GM12878 (cell line): Measurements from ENCODE around the gene DGKI. TPM values are rescaled to one million over a fixed set of nuclear protein-coding genes. Genes with fewer than 3 reads are reported as not detected.
A peak's percentile ranks its signal among the peaks of the same experiment; 100 is the strongest.

Source experiments
- ATAC-seq: fragments of 200-7000 bp; cut with Tn5 transposase; 3 replicates; pipeline ENCODE4 v1.9.1; 2020; ENCODE audit warnings: mild to moderate bottlenecking, moderate library complexity
- BruUV-seq: library from RNA; stranded (reverse); fragments of 400-500 nt; replicated peaks from 2 replicates; lab custom pipeline; 2021; lab: Mats Ljungman, UMichigan
- CTCF ChIA-PET: fragments of 300-600 bp; sonication (Branson Sonifier 250); formaldehyde crosslinking; extraction: SDS; loops from one replicate; lab custom pipeline; 2021; ENCODE audit warnings: inconsistent platforms; lab: Yijun Ruan, JAX
- POLR2A ChIA-PET: fragments of 350-600 bp; formaldehyde crosslinking; extraction: SDS; loops from one replicate; lab custom pipeline; 2021; ENCODE audit warnings: inconsistent platforms; lab: Charles Lee
- RAD21 ChIA-PET: fragments of 300-600 bp; sonication (Branson Sonifier 250); formaldehyde crosslinking; loops from one replicate; lab custom pipeline; 2023; ENCODE audit warnings: antibody characterized with exemption; ENCODE audit not compliant: unreplicated experiment; lab: Charles Lee
- SMC1A ChIA-PET: fragments of 300-600 bp; sonication (Branson Sonifier 250); formaldehyde crosslinking; loops from one replicate; lab custom pipeline; 2023; ENCODE audit not compliant: unreplicated experiment, uncharacterized antibody; lab: Charles Lee
- DNase-seq: peaks from one replicate; pipeline ENCODE4 v3.0.0-alpha.2; 2011; ENCODE audit warnings: low read depth, low spot score
- FAIRE-seq: peaks from 3 replicates; lab custom pipeline; 2011; peaks lifted over from hg19 to GRCh38; lab: Jason Lieb, UNC
- H2AFZ ChIP-seq: 2 replicates; pipeline ENCODE4 v1.6.0; 2011; ENCODE audit warnings: low read depth, low read length, control low read depth; ENCODE audit not compliant: control insufficient read depth
- H3K27ac ChIP-seq: 2 replicates; pipeline ENCODE4 v1.5.1; 2011; ENCODE audit warnings: control low read depth; ENCODE audit not compliant: control insufficient read depth, insufficient read depth
- H3K27me3 ChIP-seq, 2 experiments: replicated peaks in 1 of 2; 2 replicates each; pipeline versions ENCODE4 v1.6.0 to v1.6.1; 2011; ENCODE audit warnings: low read length in 1 of 2; ENCODE audit not compliant: control insufficient read depth in 2 of 2, insufficient read depth in 2 of 2
- H3K36me3 ChIP-seq, 2 experiments: 2 replicates each; pipeline ENCODE4 v1.5.1; 2011; ENCODE audit warnings: low read length in 1 of 2; ENCODE audit not compliant: control insufficient read depth in 2 of 2, insufficient read depth in 2 of 2
- H3K4me1 ChIP-seq: 2 replicates; pipeline ENCODE4 v1.6.1; 2011; ENCODE audit warnings: mild to moderate bottlenecking, low read length, moderate library complexity, mixed read lengths; ENCODE audit not compliant: control insufficient read depth, insufficient read depth
- H3K4me2 ChIP-seq: 2 replicates; pipeline ENCODE4 v1.6.0; 2011; ENCODE audit warnings: control low read depth; ENCODE audit not compliant: control insufficient read depth, insufficient read depth
- H3K4me3 ChIP-seq: fragments of 200-600 bp; sonication (generic); 2 replicates; pipeline ENCODE4 v1.5.1; 2016
- H3K79me2 ChIP-seq: 2 replicates; pipeline ENCODE4 v1.6.0; 2011; ENCODE audit warnings: low read length; ENCODE audit not compliant: control insufficient read depth, insufficient read depth
- H3K9ac ChIP-seq: 2 replicates; pipeline ENCODE4 v1.8.0; 2011; ENCODE audit warnings: low read length, control low read depth, mixed read lengths; ENCODE audit not compliant: control insufficient read depth, insufficient read depth
- H3K9me3 ChIP-seq: replicated peaks from 3 replicates; pipeline ENCODE4 v1.5.1; 2011; ENCODE audit warnings: mild to moderate bottlenecking, low read length; ENCODE audit not compliant: control insufficient read depth, insufficient read depth
- H4K20me1 ChIP-seq: 2 replicates; pipeline ENCODE4 v1.6.0; 2011; ENCODE audit not compliant: control insufficient read depth, insufficient read depth
- ATF7 ChIP-seq: fragments of 450-650 bp; IDR thresholded peaks from 2 replicates; pipeline ENCODE4 v1.6.1; 2016; ENCODE audit warnings: low read depth, mild to moderate bottlenecking
- CBX3 ChIP-seq: fragments of 200-600 bp; sonication (generic); IDR thresholded peaks from 2 replicates; pipeline ENCODE4 v1.6.1; 2016; ENCODE audit warnings: low read depth, borderline replicate concordance
- CUX1 ChIP-seq: IDR thresholded peaks from 2 replicates; pipeline ENCODE4 v1.6.1; 2012; ENCODE audit warnings: improper control_type of control experiment, low read depth, low read length; ENCODE audit not compliant: insufficient replicate concordance
- EP300 ChIP-seq, 2 experiments: fragments of 150-350 bp in 1 of 2; IDR thresholded peaks; 2 replicates each; pipeline ENCODE4 v1.6.1; 2011 to 2012; ENCODE audit warnings: low read depth in 2 of 2, low read length in 2 of 2, borderline replicate concordance in 1 of 2, improper control_type of control experiment in 1 of 2, inconsistent platforms in 1 of 2; ENCODE audit not compliant: control insufficient read depth in 1 of 2
- EZH2 ChIP-seq: IDR thresholded peaks from 2 replicates; pipeline ENCODE4 v1.6.1; 2012; ENCODE audit warnings: low read depth, mild to moderate bottlenecking, control low read depth, inconsistent platforms, low read length, borderline replicate concordance; ENCODE audit not compliant: control insufficient read depth
- FOXM1 ChIP-seq: IDR thresholded peaks from 2 replicates; pipeline ENCODE4 v1.6.1; 2012; ENCODE audit warnings: low read depth, mild to moderate bottlenecking, inconsistent platforms, low read length, moderate library complexity
- NR2F1 ChIP-seq: fragments of 450-650 bp; conservative IDR thresholded peaks from 2 replicates; pipeline ENCODE4 v1.6.1; 2017; ENCODE audit warnings: mild to moderate bottlenecking
- YY1 ChIP-seq: IDR thresholded peaks from 2 replicates; pipeline ENCODE4 v1.6.1; 2011; ENCODE audit warnings: low read depth, mild to moderate bottlenecking, low read length
- ZNF274 ChIP-seq: IDR thresholded peaks from one replicate; pipeline ENCODE4 v1.8.0; 2011; ENCODE audit not compliant: insufficient read length, insufficient read depth
- in situ Hi-C: fragments of 300-500 bp; cut with MboI; formaldehyde crosslinking; loops from 9 replicates; pipeline ENCODE4 v1.14.3; 2018; ENCODE audit warnings: mixed read lengths
- intact Hi-C: fragments of 100-400 bp; cut with micrococcal nuclease; formaldehyde crosslinking; loops from one replicate; pipeline ENCODE4 v1.14.2; 2022; ENCODE audit not compliant: unreplicated experiment
- polyA plus RNA-seq, 11 experiments: library from polyadenylated mRNA; depleted of rRNA in 4 of 11; unstranded in 6 of 11; stranded (reverse) in 5 of 11; fragments of >200 nt; fragmentation: Nextera tagmentation in 4 of 11; fragmentation: Illumina TruSeq in 1 of 11; extraction: Ambion mirVana in 4 of 11; extraction: Trizol in 1 of 11; gene quantifications; 1 replicate in 1 of 11; 2 replicates in 10 of 11; pipeline versions ENCODE4 v1.2.1 to v1.2.3, GENCODE V29; 2011 to 2016; ENCODE audit warnings: inconsistent platforms in 2 of 11, missing spikeins in 2 of 11, low read depth in 1 of 11
- total RNA-seq, 4 experiments: library from RNA; depleted of rRNA in 3 of 4; stranded (reverse); fragments of >200 nt in 3 of 4; fragmentation: Illumina TruSeq in 1 of 4; extraction: Trizol in 1 of 4; gene quantifications; 2 replicates each; pipeline versions ENCODE4 v1.2.1 to v1.2.3, GENCODE V29; 2013 to 2021

The DGKI gene
- total and polyA plus RNA-seq, 10 of the 15 experiments (the other 5 are each of a cell fraction or from before 2014, with no cell fraction given) = 10.4 to 37.1 (median 22.1) TPM

- TF ChIP-seq CUX1 (no peak), FOXM1 (no peak)
- TF ChIP-seq, all 136 proteins: peak for 7
Measured at GRCh38 chr7:137774793-137775201, 72.0 kb downstream of the DGKI start (continued).

GRCh38 chr7:137772748-137773147 lies 74.0 kb downstream of the DGKI start:
- Histone ChIP-seq H3K79me2 (no peaks in the 10 kb centered on the region), H3K4me3 (no peak overlapping the region), H2AFZ (no peak overlapping the region), H4K20me1 (no peaks in the 10 kb centered on the region), H3K27ac (no peak overlapping the region), H3K36me3 (no peaks in the 10 kb centered on the region), H3K4me2 (no peak overlapping the region), H3K9me3 (no peaks in the 10 kb centered on the region; the same call in 2 of the 3 replicates), H3K9ac (no peak overlapping the region), H3K4me1 (no peaks in the 10 kb centered on the region), H3K27me3 (no peaks in the 10 kb centered on the region)
- in situ Hi-C loops = no loop called here
- ChIA-PET SMC1A (interaction anchor here (0.6 to 5.7 kb wide), 31 partner anchors 8 to 236 kb away, joined by 3 to 62 read pairs (median 4); no protein-coding TSS in a partner anchor), CTCF (interaction anchor here (0.7 to 3.1 kb wide), 11 partner anchors 10 to 121 kb away, joined by 3 to 14 read pairs (median 4); no protein-coding TSS in a partner anchor), POLR2A (interaction anchor here (1.0 to 5.1 kb wide), 10 partner anchors 8 to 118 kb away, joined by 3 to 34 read pairs (median 4); no protein-coding TSS in a partner anchor), RAD21 (interaction anchor here (1.0 to 5.4 kb wide), 18 partner anchors 9 to 236 kb away, joined by 3 to 72 read pairs (median 6); no protein-coding TSS in a partner anchor)
- FAIRE-seq = no peak
- BruUV-seq = no TSS peak
- peak; percentile 64 for ATAC-seq
- TF ChIP-seq EP300 (IDR thresholded peaks at IDR 0.05; ENCODE audit: borderline replicate concordance in 1 of 2, control insufficient read depth in 1 of 2, low read depth in 2 of 2, low read length in 2 of 2) (no peak), EZH2 (no peak), YY1 (no peak), ZNF274 (no peak), CBX3 (no peak), NR2F1 (no peak), ATF7 (no peak)
- DNase-seq = no peak
- intact Hi-C loops = no loop called here
